Measurements from ENCODE around the gene USP2.

DNA sequence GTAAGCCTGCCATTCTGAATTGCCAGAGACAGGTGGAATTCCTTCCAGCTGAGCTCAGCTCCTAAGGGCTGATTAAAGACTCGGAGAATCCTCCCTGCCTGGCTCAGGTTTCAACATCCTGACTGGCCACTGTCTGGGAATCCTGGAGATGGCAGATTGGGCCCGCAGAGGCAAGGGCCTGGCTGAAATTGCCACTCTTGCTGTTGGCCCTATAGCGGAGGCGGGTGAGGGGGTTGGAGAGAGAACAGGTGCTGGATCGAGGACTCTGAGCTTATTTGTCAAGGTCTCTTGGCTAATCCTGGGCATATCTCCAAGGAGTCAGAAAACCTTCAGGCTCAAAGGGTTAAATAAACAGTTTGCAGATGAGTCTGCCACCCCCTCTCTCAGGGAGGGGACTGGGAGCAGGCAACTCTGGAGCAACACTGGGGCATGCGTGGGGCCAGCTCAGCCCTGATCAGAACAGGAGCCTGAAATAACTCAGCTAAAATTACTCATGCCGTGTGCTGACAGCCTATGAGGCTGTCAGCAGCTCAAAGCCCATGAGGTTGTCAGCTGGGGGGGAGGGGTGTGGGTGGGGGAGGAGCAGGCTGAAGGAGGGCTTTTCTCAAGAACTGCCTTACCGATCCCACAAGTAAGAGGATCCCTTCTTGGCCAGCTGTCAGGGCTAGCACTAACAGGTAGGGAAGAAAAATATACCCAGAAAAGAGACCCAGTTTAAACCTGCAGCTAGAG is 20.3 kb downstream of the USP2 start:
- TF ChIP-seq, protein P1, sequence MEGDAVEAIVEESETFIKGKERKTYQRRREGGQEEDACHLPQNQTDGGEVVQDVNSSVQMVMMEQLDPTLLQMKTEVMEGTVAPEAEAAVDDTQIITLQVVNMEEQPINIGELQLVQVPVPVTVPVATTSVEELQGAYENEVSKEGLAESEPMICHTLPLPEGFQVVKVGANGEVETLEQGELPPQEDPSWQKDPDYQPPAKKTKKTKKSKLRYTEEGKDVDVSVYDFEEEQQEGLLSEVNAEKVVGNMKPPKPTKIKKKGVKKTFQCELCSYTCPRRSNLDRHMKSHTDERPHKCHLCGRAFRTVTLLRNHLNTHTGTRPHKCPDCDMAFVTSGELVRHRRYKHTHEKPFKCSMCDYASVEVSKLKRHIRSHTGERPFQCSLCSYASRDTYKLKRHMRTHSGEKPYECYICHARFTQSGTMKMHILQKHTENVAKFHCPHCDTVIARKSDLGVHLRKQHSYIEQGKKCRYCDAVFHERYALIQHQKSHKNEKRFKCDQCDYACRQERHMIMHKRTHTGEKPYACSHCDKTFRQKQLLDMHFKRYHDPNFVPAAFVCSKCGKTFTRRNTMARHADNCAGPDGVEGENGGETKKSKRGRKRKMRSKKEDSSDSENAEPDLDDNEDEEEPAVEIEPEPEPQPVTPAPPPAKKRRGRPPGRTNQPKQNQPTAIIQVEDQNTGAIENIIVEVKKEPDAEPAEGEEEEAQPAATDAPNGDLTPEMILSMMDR (IDR thresholded peaks at IDR 0.05; ENCODE audit: insufficient read depth, low read length) = no peak
- TF ChIP-seq POLR2AphosphoS5 (IDR thresholded peaks at IDR 0.05; ENCODE audit: low read depth) = no peak
- TF ChIP-seq, protein P2, sequence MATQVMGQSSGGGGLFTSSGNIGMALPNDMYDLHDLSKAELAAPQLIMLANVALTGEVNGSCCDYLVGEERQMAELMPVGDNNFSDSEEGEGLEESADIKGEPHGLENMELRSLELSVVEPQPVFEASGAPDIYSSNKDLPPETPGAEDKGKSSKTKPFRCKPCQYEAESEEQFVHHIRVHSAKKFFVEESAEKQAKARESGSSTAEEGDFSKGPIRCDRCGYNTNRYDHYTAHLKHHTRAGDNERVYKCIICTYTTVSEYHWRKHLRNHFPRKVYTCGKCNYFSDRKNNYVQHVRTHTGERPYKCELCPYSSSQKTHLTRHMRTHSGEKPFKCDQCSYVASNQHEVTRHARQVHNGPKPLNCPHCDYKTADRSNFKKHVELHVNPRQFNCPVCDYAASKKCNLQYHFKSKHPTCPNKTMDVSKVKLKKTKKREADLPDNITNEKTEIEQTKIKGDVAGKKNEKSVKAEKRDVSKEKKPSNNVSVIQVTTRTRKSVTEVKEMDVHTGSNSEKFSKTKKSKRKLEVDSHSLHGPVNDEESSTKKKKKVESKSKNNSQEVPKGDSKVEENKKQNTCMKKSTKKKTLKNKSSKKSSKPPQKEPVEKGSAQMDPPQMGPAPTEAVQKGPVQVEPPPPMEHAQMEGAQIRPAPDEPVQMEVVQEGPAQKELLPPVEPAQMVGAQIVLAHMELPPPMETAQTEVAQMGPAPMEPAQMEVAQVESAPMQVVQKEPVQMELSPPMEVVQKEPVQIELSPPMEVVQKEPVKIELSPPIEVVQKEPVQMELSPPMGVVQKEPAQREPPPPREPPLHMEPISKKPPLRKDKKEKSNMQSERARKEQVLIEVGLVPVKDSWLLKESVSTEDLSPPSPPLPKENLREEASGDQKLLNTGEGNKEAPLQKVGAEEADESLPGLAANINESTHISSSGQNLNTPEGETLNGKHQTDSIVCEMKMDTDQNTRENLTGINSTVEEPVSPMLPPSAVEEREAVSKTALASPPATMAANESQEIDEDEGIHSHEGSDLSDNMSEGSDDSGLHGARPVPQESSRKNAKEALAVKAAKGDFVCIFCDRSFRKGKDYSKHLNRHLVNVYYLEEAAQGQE (IDR thresholded peaks at IDR 0.05; ENCODE audit: insufficient replicate concordance, low read depth) = no peak

Data from HL-60 (cell line).